Measurements from ENCODE around the gene KLRC1.
"Not testable (repeated sequence)": the region's sequence is repeated elsewhere in the genome, so short reads cannot be mapped to it uniquely, and the experiment has no call there.

Gene KLRC1

DNA sequence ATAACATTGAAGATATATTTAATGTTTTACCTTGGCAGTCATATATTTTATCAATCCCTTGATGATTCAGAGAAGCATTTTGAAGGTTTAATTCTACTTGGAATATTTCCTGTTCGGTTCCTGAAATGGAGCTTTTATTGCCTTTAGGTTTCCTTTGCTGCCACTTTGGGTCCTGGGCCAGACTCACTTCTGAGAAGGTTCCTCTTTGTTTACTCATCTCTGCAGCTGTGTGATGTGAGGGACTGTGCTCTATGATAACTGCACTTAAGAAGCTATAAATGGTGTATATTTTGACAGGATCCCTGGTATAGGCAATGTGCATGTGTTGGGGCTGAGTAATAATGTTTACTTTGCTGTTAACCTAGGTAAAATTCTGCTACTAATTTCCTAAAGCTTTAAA, 32.8 kb downstream of the KLRC1 start, which contains the start of gene KLRC3:
KLRC3 (minus strand) TSS at position 262 of the 400 bp plus-strand sequence; CDS start at position 217, 45 bp downstream.
- not testable (repeated sequence) for DNase-seq

DNA sequence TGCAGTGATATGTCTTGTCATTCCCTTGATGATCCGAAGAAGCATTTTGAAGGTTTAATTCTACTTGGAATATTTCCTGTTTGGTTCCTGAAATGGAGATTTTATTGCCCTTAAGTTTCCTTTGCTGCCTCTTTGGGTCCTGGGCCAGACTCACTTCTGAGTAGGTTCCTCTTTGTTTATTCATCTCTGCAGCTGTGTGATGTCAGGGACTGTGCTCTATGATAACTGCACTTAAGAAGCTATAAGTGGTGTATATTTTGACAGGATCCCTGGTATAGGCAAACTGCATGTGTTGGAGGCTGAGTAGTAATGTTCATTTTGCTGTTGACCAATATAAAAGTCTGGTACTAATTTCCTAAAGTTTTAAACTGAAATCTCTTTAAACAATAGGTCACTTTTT, 43.8 kb downstream of the KLRC1 start, which contains the start of gene KLRC4:
KLRC4 (minus strand) TSS at position 366 of the 400 bp plus-strand sequence; CDS start at position 184, 182 bp downstream.
- DNase-seq: no peak

- DNase-seq: no peak
Observed at GRCh38 chr12:10408842-10409241, 44.3 kb downstream of the KLRC1 start.

- no peak for DNase-seq
Observed at GRCh38 chr12:10406725-10407124, 46.5 kb downstream of the KLRC1 start.

DNA sequence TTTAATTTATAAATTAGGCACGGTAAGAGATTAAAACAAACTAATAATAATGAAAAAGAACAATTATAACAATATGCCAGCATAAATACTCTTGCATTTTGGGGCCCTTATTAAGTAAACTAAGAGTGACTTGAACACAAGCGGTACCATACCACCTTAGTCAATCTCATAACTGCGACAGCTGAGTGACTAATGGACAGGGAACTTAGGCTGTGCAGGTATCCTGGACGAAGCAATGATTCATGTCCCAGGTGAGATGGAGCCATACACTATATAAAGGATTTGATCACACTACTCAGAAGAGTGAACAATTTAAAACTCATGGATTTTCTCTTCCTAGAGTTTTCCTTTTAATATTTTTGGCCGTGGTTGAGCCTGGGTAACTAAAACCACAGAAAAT, 47.9 kb downstream of the KLRC1 start:
- DNase-seq: no peak

- no peak for DNase-seq
Observed at GRCh38 chr12:10404798-10405197, 48.4 kb downstream of the KLRC1 start.

DNA sequence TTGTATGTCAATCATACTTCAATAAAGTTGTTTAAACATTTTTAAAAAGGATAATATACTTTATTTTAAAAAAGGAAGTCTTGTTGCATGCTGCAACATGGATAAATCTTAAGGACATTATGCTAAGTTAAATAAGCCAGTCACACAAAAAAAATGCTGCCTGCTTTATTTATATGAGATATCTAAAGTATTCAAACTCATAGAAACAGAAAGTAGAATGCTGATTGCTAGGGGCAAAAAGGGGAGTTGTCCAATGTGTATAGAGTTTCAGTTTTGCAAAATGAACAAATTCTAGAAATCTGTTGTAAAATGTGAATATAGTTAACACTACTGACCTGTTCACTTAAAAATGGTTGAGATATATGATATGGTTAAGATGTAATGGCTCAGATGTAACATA, 52.3 kb downstream of the KLRC1 start:
- no peak for DNase-seq

DNA sequence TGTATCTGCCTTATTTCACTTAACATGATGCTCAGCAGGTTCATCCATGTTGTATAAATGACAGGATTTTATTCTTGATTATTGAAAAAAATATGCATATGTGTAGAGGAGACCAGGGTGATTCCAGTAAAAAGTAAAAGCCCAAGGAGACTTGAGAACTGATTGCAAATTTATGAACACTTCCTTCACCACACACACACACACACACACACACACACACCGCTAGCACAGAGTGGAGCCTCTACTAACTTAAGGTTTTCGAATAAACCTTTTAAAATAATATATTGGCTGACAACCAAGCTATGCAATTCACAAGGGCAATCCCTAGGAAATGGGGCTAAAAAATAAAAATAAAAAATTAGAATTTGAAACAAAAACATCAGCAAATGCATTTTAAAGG, 55.0 kb downstream of the KLRC1 start:
- DNase-seq: no peak

GRCh38 chr12:10397296-10397695, 55.9 kb downstream of the KLRC1 start:
- no peak for DNase-seq

DNA sequence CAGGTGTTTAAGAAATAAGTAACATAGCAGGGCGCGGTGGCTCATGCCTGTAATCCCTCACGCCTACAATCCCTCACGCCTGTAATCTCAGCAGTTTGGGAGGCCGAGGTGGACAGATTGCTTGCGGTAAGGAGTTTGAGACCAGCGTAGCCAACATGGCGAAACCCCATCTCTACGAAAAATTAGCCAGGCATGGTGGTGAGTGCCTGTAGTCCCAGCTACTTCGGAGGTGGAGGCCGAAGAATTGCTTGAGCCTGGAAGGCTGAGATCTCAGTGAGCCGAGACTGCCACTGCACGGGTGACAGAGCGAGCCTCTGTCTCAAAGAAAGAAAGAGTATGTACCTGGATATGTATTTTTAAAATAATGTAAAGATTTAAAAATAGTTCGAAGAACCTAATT, 57.0 kb downstream of the KLRC1 start:
- DNase-seq: not testable (repeated sequence)
